PC-9 (cell line): Measurements from ENCODE around the gene SEBOX.

Experiments
- CTCF ChIP-seq: fragments of 200-600 bp; sonication (generic); conservative IDR thresholded peaks from 2 replicates; pipeline ENCODE4 v1.6.1; 2017; ENCODE audit warnings: mixed run types, antibody characterized with exemption, mild to moderate bottlenecking, moderate library complexity
- EZH2 ChIP-seq: fragments of 200-600 bp; sonication (generic); IDR thresholded peaks from 2 replicates; pipeline ENCODE4 v1.8.0; 2017; ENCODE audit warnings: antibody characterized with exemption, low read depth

- TF ChIP-seq CTCF (no peak), EZH2 (no peak)
Measured at GRCh38 chr17:28344011-28344410, 21.0 kb downstream of the SEBOX start.
